T-helper 1 cell treated with Interleukin-12 subunit alpha and Interleukin-12 subunit beta and Interleukin-4 antibody, amounts not matched to agents 30 ng/mL and 1 ng/mL, for 36 hours (primary cell): ENCODE data around the gene GRIP1. TPM values are rescaled to one million over a fixed set of nuclear protein-coding genes. Genes with fewer than 3 reads are reported as not detected.

Source experiments
- intact Hi-C: fragments of 100-400 bp; cut with micrococcal nuclease; formaldehyde crosslinking; loops from one replicate; pipeline ENCODE4 v1.15.1; 2024
- total RNA-seq: library from RNA; stranded (reverse); gene quantifications from 2 replicates; pipeline ENCODE4 v1.2.3, GENCODE V29; 2022

The GRIP1 gene
- total RNA-seq, 1 donor from 2014 or later: not detected

- intact Hi-C loops: no loop called here
Measured at GRCh38 chr12:66341126-66341525, 337.8 kb downstream of the GRIP1 start.

- intact Hi-C loops: no loop called here
Measured at GRCh38 chr12:66340131-66340530, 338.7 kb downstream of the GRIP1 start.

GRCh38 chr12:66337381-66338010 is 341.4 kb downstream of the GRIP1 start:
- intact Hi-C loops: no loop called here

GRCh38 chr12:66335746-66336145 is 343.1 kb downstream of the GRIP1 start:
- intact Hi-C loops: no loop called here

- intact Hi-C loops: no loop called here
Measured at GRCh38 chr12:66331814-66332213, 347.1 kb downstream of the GRIP1 start.

GRCh38 chr12:66331016-66331415 is 347.9 kb downstream of the GRIP1 start:
- intact Hi-C loops: no loop called here

- intact Hi-C loops: no loop called here
Measured at GRCh38 chr12:66329941-66330340, 348.9 kb downstream of the GRIP1 start.

- intact Hi-C loops: loop anchor here (1.0 kb wide), 1 partner anchor 37 kb away; no protein-coding TSS in a partner anchor
Measured at GRCh38 chr12:66323017-66323416, 355.9 kb downstream of the GRIP1 start.

GRCh38 chr12:66321435-66321834 is 357.4 kb downstream of the GRIP1 start:
- intact Hi-C loops: loop anchor here (2.0 kb wide), 1 partner anchor 15 kb away; no protein-coding TSS in a partner anchor

GRCh38 chr12:66320996-66321395 is 357.9 kb downstream of the GRIP1 start:
- intact Hi-C loops: loop anchor here (2.0 kb wide), 1 partner anchor 14 kb away; no protein-coding TSS in a partner anchor

GRCh38 chr12:66319266-66319954 is 359.5 kb downstream of the GRIP1 start:
- intact Hi-C loops: no loop called here

- intact Hi-C loops: no loop called here
Measured at GRCh38 chr12:66314278-66314677, 364.6 kb downstream of the GRIP1 start.

GRCh38 chr12:66312189-66312588 is 366.7 kb downstream of the GRIP1 start:
- intact Hi-C loops: no loop called here

GRCh38 chr12:66309606-66310005 is 369.3 kb downstream of the GRIP1 start:
- intact Hi-C loops: loop anchor here (10.0 kb wide), 1 partner anchor 1855 kb away; the partner anchor contains the start of gene TBK1

- intact Hi-C loops: loop anchor here (5.0 to 10.0 kb wide), 6 partner anchors 117 to 1897 kb away; partner anchors contain the start of genes IRAK3, RASSF3 and TBK1
Measured at GRCh38 chr12:66304296-66304900, 374.5 kb downstream of the GRIP1 start.

- intact Hi-C loops: loop anchor here (2.0 to 10.0 kb wide), 8 partner anchors 67 to 1896 kb away; partner anchors contain the start of genes IRAK3, LEMD3, RASSF3 and TBK1
Measured at GRCh38 chr12:66303316-66303804, 375.5 kb downstream of the GRIP1 start.

- intact Hi-C loops: loop anchor here (1.0 to 10.0 kb wide), 15 partner anchors 12 to 1895 kb away; partner anchors contain the start of genes GNS, IRAK3, LEMD3 and LLPH
Measured at GRCh38 chr12:66302827-66303169, 376.1 kb downstream of the GRIP1 start.

GRCh38 chr12:66301944-66302826 is 376.7 kb downstream of the GRIP1 start, which contains the start of gene HELB:
Gene HELB, plus strand, starts transcription at chr12:66302493. Its CDS starts 111 bp downstream, at chr12:66302604.
- intact Hi-C loops: loop anchor here (1.0 to 10.0 kb wide), 15 partner anchors 12 to 1895 kb away; partner anchors contain the start of genes GNS, IRAK3, LEMD3 and LLPH

- intact Hi-C loops: loop anchor here (1.0 kb wide), 1 partner anchor 10 kb away; no protein-coding TSS in a partner anchor
Measured at GRCh38 chr12:66297923-66298322, 381.0 kb downstream of the GRIP1 start.
